Hematopoietic multipotent progenitor cell treated with erythropoietin and hydrocortisone succinate and interleukin-3 and kit ligand, for 4 days (in vitro differentiated cells): Measurements from ENCODE around the gene BASP1.
"Not testable (repeated sequence)": the region's sequence is repeated elsewhere in the genome, so short reads cannot be mapped to it uniquely, and the experiment has no call there.

Experiments used
- DNase-seq: peaks from one replicate; pipeline ENCODE4 v3.0.0-alpha.2; 2015

Gene BASP1

GRCh38 chr5:17294639-17295311 is 77.3 kb downstream of the BASP1 start:
- DNase-seq, result no peak

DNA sequence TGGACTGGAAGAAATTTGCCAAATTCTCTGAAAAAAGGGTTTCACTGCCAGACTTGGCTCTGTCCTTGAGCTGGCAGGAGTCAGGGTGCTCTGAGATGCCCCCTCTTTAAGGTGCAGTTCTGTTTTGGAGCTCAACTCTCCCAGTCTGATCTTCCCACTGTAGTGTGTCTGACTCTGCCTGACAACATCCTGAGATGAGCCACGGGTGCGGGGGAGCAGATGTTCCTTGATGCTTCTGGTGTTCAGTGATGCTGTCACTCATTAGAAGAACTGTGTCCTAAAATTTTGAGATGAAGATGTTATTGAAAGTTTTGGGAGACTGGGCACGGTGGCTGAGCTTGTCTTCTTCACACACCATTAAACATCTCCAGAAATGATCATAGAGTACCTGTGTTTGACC is 78.2 kb downstream of the BASP1 start:
- no peak for DNase-seq

- DNase-seq, result no peak
These were observed 84.7 kb downstream of the BASP1 start for GRCh38 chr5:17302106-17302505.

DNA sequence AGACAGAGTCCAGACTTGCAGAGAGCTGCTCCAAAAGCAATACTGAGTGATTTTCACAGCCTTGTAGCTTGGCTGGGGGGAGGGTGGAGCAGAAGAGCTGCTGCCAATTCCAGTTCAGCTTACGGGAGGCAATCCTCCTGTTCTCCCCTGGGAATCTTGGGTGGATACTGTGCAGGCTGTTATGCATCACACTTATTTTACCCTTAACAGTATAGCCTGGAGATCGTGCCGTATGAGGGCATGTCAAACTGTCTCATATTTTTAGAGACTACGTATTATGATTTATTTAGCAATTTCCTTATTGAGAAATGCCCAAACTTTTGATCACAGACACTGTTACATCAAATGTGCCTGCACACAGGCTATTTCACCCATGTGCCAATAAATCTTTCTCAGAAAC is 85.2 kb downstream of the BASP1 start:
- peak; percentile 25 for DNase-seq

- DNase-seq, result peak; percentile 25
These were observed 86.9 kb downstream of the BASP1 start for GRCh38 chr5:17304282-17304681.

- no peak for DNase-seq
These were observed 87.6 kb downstream of the BASP1 start for GRCh38 chr5:17305017-17305416.

DNA sequence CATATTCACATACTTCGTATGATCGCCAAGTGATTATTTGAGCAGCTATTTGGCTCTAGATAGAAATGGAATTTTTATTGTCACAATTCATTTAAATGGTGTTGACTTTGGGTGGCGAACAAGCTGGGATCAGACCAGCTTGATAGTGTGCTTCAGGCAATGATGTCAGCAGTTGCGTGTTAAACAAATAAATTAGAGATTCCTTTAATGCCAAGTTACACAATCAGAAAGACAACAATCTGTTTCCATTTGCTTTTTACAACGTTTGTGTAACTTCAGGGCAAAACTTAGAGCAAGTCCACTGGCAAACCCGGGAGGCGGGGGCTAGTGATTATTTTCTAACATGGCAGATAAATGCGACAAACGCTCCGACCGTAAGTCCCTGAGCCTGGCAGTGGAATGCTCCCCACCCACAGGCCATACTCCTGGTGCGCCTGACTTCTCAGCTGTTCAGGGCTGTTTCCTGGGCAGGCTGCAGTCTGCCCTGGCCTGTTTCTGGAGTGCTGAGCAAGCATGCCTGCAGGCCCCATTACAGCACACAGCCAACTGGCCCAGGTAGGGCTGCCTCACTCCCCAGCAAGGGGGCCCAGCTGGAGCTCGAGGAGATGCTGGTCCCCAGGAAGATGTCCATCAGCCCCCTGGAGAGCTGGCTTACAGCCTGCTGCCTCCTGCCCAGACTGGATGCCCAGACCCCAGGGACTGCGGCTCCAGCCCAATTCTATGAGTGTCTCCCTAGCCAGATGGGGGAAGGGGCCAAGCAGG is 88.7 kb downstream of the BASP1 start:
- no peak for DNase-seq

- no peak for DNase-seq
These were observed 89.3 kb downstream of the BASP1 start for GRCh38 chr5:17306726-17307091.

DNA sequence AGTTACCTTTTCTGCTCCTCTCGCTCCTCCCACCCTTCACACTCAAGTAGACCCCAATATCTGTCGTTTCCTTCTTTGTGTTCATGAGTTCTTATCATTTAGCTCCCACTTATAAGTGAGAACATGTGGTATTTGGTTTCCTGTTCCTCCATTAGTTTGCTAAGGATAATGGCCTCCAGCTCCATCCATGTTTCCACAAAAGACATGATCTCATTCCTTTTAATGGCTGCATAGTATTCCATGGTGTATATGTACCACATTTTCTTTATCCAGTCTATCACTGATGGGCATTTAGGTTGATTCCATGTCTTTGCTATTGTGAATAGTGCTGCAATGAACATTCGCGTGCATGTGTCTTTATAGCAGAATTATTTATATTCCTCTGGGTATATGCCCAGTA is 90.0 kb downstream of the BASP1 start:
- DNase-seq, result not testable (repeated sequence)

DNA sequence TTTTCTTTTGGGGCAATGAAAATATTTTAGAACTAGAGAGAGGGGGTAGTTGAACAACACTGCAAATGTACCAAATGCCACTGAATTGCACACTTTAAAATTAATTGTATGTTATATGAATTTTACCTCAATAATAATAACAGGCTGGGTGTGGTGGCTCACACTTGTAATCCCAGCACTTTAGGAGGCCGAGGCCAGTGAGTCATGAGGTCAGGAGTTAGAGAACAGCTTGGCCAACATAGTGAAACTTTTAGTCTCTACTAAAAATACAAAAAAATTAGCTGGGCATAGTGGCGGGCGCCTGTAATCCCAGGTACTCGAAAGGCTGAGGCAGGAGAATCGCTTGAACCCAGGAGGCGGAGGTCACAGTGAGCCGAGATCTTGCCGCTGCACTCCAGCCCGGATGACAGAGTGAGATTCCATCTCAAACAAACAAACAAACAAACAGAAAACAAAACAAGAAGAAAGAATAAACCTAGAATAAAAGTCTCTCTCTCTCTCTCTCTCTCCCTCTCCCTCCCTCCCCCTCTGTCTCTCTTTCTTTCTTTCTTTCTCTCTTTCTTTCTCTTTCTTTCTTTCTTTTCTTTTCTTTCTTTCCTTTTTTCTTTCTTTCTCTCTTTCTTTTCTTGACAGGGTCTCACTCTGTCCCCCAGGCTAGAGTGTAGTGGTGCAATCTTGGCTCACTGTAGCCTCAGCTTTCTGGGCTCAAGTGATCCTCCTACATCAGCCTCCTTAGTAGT is 91.1 kb downstream of the BASP1 start:
- DNase-seq, result no peak

- no peak for DNase-seq
These were observed 92.0 kb downstream of the BASP1 start for GRCh38 chr5:17309462-17309861.

DNA sequence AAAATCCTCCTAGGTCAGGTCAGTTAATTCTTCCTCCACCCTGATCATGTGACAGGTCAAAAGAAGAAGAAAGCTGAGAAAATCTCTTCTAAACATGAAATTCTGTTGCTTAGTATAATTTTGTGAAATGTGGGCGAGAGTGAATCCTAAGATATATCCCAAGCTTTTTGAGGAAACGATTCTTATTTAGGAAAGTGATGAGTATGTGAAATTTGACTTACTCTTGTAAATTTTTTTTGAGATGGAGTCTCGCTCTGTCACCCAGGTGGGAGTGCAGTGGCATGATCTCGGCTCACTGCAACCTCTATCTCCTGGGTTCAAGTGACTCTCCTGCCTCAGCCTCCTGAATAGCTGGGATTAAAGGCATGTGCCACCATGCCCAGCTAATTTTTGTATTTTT is 93.1 kb downstream of the BASP1 start:
- not testable (repeated sequence) for DNase-seq

DNA sequence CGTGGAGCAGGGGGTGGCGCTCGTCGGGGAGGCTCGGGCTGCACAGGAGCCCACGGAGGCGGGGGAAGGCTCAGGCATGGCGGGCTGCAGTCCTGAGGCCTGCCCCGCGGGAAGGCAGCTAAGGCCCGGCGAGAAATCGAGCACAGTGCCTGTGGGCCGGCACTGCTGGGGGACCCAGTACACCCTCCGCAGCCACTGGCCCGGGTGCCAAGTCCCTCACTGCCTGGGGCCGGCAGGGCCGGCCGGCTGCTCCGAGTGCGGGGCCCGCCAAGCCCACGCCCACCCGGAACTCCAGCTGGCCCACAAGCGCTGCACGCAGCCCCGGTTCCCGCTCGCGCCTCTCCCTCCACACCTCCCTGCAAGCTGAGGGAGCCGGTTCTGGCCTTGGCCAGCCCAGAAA is 94.4 kb downstream of the BASP1 start:
- not testable (repeated sequence) for DNase-seq

GRCh38 chr5:17312358-17312757 is 94.9 kb downstream of the BASP1 start:
- no peak for DNase-seq

- DNase-seq, result peak; percentile 73
These were observed 97.6 kb downstream of the BASP1 start for GRCh38 chr5:17314907-17315471.

- peak; percentile 31 for DNase-seq
These were observed 98.3 kb downstream of the BASP1 start for GRCh38 chr5:17315710-17316221.

DNA sequence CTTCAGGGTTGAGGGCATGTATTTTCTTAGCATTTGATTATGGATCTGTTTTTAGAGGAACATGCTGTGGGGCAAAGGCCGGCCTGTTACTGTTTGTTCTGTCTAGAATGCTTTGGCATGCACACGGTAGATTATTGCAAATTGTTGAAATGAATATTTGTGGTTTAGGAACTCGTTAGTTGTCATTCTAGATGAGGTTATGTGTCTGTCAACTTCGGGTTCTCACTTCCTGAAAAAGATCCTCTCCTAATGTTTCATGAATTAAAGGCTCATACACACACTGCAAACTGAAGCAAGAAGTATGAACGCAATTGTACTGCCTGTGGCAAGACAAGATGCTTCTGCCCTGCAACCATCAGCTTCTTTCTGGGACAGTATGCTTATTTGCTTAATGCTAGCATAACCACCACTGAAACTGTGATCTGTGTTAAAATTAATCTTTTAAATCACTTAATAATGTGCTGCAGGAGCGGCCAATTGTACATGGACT is 99.6 kb downstream of the BASP1 start:
- peak; percentile 60 for DNase-seq

DNA sequence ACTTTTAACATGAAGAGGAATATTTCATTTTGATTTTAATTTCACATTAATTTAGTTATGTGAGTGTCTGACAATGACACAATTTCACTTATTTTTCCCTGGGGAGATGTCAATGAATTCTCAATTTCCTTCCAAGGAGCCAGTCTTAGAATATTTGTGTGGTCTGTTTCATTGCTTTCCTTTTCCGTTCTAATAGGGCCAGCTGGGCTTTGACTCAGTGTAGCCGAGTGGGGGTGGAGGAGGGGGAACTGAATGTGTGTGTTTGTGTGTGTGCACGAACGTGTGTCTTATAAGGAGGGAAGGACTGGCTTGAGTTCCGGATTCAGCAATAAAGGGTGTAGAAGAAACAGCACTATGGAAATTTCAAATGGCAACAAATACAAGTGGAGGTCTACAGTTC is 100.0 kb downstream of the BASP1 start:
- no peak for DNase-seq

DNA sequence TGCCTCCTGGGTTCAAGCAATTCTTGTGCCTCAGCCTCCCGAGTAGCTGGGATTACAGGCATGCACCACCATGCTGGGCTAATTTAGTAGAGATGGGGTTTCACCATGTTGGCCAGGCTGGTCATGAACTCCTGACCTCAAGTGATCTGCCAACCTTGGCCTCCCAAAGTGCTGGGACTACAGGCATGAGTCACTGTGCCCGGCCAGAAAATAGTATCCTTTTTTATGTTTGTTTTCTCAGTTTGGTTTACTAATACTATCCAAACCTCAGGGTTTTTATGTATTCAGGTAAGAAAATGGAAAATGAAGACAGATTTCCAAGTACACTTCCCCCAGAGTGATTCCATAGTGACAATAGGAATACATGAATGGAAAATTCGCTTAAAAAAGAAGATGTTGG is 101.7 kb downstream of the BASP1 start:
- DNase-seq, result not testable (repeated sequence)

- no peak for DNase-seq
These were observed 108.6 kb downstream of the BASP1 start for GRCh38 chr5:17325770-17326599.
